Effector memory CD8-positive, alpha-beta T cell (primary cell): ENCODE data around the gene SPDYE1.
"Not testable (repeated sequence)": the region's sequence is repeated elsewhere in the genome, so short reads cannot be mapped to it uniquely, and the experiment has no call there.

Experiments used
- ATAC-seq: fragments of 150-1000 bp; cut with Tn5 transposase; replicated peaks from 2 replicates; pipeline ENCODE4 v1.10.0; 2021; ENCODE audit warnings: mild to moderate bottlenecking, moderate library complexity
- DNase-seq, 3 experiments: peaks; one replicate each; pipeline ENCODE4 v3.0.0; 2021
- H3K27ac Mint-ChIP-seq, 2 donors: one replicate each; pipeline ENCODE4 v1.8.0; 2022; ENCODE audit warnings: mild to moderate bottlenecking in 2 of 2, mixed read lengths in 2 of 2, moderate library complexity in 2 of 2
- H3K27me3 Mint-ChIP-seq, 2 donors: one replicate each; pipeline ENCODE4 v1.8.0; 2022; ENCODE audit warnings: mixed read lengths in 2 of 2
- H3K36me3 Mint-ChIP-seq: one replicate; pipeline ENCODE4 v1.8.0; 2022; ENCODE audit warnings: mild to moderate bottlenecking, moderate library complexity, mixed read lengths; ENCODE audit not compliant: insufficient read depth
- H3K4me1 Mint-ChIP-seq, 2 donors: one replicate each; pipeline ENCODE4 v1.8.0; 2022; ENCODE audit warnings: low read depth in 2 of 2, mixed read lengths in 2 of 2
- H3K4me3 Mint-ChIP-seq, 2 donors: one replicate each; pipeline ENCODE4 v1.8.0; 2022; ENCODE audit warnings: mild to moderate bottlenecking in 2 of 2, mixed read lengths in 2 of 2, moderate library complexity in 2 of 2
- H3K9me3 Mint-ChIP-seq, 2 donors: one replicate each; pipeline ENCODE4 v1.8.0; 2022; ENCODE audit warnings: mixed read lengths in 2 of 2

The SPDYE1 gene

GRCh38 chr7:43978102-43978501 is 19.6 kb upstream of the SPDYE1 start:
- H3K4me3 Mint-ChIP-seq = not testable (repeated sequence)

GRCh38 chr7:43982848-43983247 is 14.8 kb upstream of the SPDYE1 start:
- ATAC-seq, H3K36me3 Mint-ChIP-seq, DNase-seq, H3K4me1 Mint-ChIP-seq, H3K9me3 Mint-ChIP-seq, H3K27ac Mint-ChIP-seq, H3K27me3 Mint-ChIP-seq, H3K4me3 Mint-ChIP-seq: not testable (repeated sequence)

More at GRCh38 chr7:43978102-43978501, 19.6 kb upstream of the SPDYE1 start:
- ATAC-seq, DNase-seq, H3K4me1 Mint-ChIP-seq, H3K36me3 Mint-ChIP-seq, H3K27me3 Mint-ChIP-seq, H3K9me3 Mint-ChIP-seq: not testable (repeated sequence)
- peak overlapping the region in 1 of 2 donors; percentile 79 for H3K27ac Mint-ChIP-seq

- not testable (repeated sequence) for H3K36me3 Mint-ChIP-seq, H3K4me1 Mint-ChIP-seq, H3K9me3 Mint-ChIP-seq, DNase-seq, H3K4me3 Mint-ChIP-seq, H3K27me3 Mint-ChIP-seq, ATAC-seq
- H3K27ac Mint-ChIP-seq = peak overlapping the region in 1 of 2 donors; percentile 71
Measured at GRCh38 chr7:43983736-43984135, 14.0 kb upstream of the SPDYE1 start.

GRCh38 chr7:43985904-43986864 is 11.5 kb upstream of the SPDYE1 start:
- H3K4me1 Mint-ChIP-seq, H3K9me3 Mint-ChIP-seq, H3K27me3 Mint-ChIP-seq, H3K36me3 Mint-ChIP-seq: not testable (repeated sequence)
- DNase-seq (peak; percentile 26 to 83 (median 83)), ATAC-seq (peak; percentile 93)
- H3K27ac Mint-ChIP-seq = peak overlapping the region in 1 of 2 donors; percentile 32
- H3K4me3 Mint-ChIP-seq = peak overlapping the region in 1 of 2 donors; percentile 20

- peak overlapping the region in 1 of 2 donors; percentile 32 for H3K27ac Mint-ChIP-seq
- not testable (repeated sequence) for DNase-seq, H3K4me3 Mint-ChIP-seq, H3K9me3 Mint-ChIP-seq, H3K4me1 Mint-ChIP-seq, H3K27me3 Mint-ChIP-seq, ATAC-seq
- H3K36me3 Mint-ChIP-seq = peaks cover 11% of the 10 kb centered on the region
Measured at GRCh38 chr7:43987476-43987875, 10.2 kb upstream of the SPDYE1 start.

- DNase-seq, H3K9me3 Mint-ChIP-seq, ATAC-seq, H3K4me3 Mint-ChIP-seq, H3K27me3 Mint-ChIP-seq, H3K4me1 Mint-ChIP-seq, H3K27ac Mint-ChIP-seq: not testable (repeated sequence)
- H3K36me3 Mint-ChIP-seq = peaks cover 11% of the 10 kb centered on the region
Measured at GRCh38 chr7:43990011-43990585, 7.6 kb upstream of the SPDYE1 start.

GRCh38 chr7:43990829-43991228 is 6.9 kb upstream of the SPDYE1 start:
- not testable (repeated sequence) for H3K27me3 Mint-ChIP-seq, H3K9me3 Mint-ChIP-seq, H3K36me3 Mint-ChIP-seq, ATAC-seq, DNase-seq, H3K4me3 Mint-ChIP-seq, H3K4me1 Mint-ChIP-seq
- peak overlapping the region in 1 of 2 donors; percentile 35 for H3K27ac Mint-ChIP-seq

- not testable (repeated sequence) for H3K27me3 Mint-ChIP-seq, H3K9me3 Mint-ChIP-seq, H3K4me3 Mint-ChIP-seq, ATAC-seq, H3K36me3 Mint-ChIP-seq, DNase-seq, H3K4me1 Mint-ChIP-seq, H3K27ac Mint-ChIP-seq
Measured at GRCh38 chr7:43992896-43993295, 4.8 kb upstream of the SPDYE1 start.

GRCh38 chr7:43994681-43995080 is 3.0 kb upstream of the SPDYE1 start:
- not testable (repeated sequence) for H3K9me3 Mint-ChIP-seq, H3K27me3 Mint-ChIP-seq, DNase-seq, H3K4me1 Mint-ChIP-seq, H3K4me3 Mint-ChIP-seq, ATAC-seq, H3K27ac Mint-ChIP-seq, H3K36me3 Mint-ChIP-seq

- H3K4me1 Mint-ChIP-seq, ATAC-seq, H3K27ac Mint-ChIP-seq, H3K9me3 Mint-ChIP-seq, H3K27me3 Mint-ChIP-seq, H3K4me3 Mint-ChIP-seq, DNase-seq: not testable (repeated sequence)
- H3K36me3 Mint-ChIP-seq = peaks cover 26% of the 10 kb centered on the region
Measured at GRCh38 chr7:44012081-44012480, 14.4 kb downstream of the SPDYE1 start.

GRCh38 chr7:44015090-44015489 is 17.4 kb downstream of the SPDYE1 start:
- not testable (repeated sequence) for H3K27ac Mint-ChIP-seq, H3K9me3 Mint-ChIP-seq, H3K4me1 Mint-ChIP-seq, ATAC-seq, H3K27me3 Mint-ChIP-seq, H3K4me3 Mint-ChIP-seq, DNase-seq
- H3K36me3 Mint-ChIP-seq = peaks cover 33% of the 10 kb centered on the region

- Mint-ChIP-seq H3K4me3 (peak overlapping the region; percentile 83 to 86), H3K36me3 (peaks cover 15% of the 10 kb centered on the region), H3K27ac (peak overlapping the region; percentile 86 to 88)
- H3K4me1 Mint-ChIP-seq, H3K27me3 Mint-ChIP-seq, H3K9me3 Mint-ChIP-seq: not testable (repeated sequence)
- ATAC-seq (peak; percentile 93), DNase-seq (peak; percentile 99 to 100 (median 100))
Measured at GRCh38 chr7:44018857-44019807, 21.4 kb downstream of the SPDYE1 start.

GRCh38 chr7:44019825-44020224 is 22.1 kb downstream of the SPDYE1 start:
- ATAC-seq, DNase-seq, H3K4me1 Mint-ChIP-seq, H3K27me3 Mint-ChIP-seq, H3K4me3 Mint-ChIP-seq, H3K9me3 Mint-ChIP-seq, H3K27ac Mint-ChIP-seq: not testable (repeated sequence)
- peaks cover 14% of the 10 kb centered on the region for H3K36me3 Mint-ChIP-seq
